ENCODE measurements around the gene IL1F10.
"Not testable (repeated sequence)": the region's sequence is repeated elsewhere in the genome, so short reads cannot be mapped to it uniquely, and the experiment has no call there.

The IL1F10 gene

DNA sequence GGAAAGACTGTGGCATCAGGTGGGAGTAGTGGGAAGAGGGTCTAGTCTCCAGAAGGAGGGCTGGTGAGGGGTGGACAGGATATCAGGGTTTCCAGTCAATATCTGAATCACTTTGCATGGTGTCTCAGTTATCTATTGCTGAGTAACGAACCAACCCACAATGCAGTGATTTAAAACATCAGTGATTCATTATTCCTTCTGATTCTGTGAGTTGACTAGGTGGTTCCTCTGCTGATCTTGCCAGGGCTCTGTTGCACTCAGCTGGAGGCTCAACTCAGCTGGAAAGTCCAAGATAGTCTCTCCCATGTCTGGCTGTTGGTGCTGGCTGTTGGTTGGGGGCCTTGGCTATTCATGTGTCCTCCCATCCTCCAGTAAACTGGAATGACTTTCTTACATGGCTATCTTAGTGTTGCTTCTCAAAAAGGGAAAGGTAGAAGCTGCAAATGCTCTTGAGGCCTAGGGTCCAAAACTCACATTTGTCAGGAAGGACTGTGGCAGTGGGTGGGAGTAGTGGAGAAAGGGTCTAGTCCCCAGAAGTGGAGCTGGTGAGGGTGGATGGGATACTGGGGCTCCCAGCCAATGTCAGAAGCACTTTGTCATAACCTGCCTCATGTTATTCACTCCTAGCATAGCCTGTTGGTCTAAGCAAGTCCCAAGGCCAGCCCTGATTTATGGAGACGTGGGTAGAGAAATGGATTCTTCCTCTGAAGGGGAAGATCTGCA, 13.9 kb downstream of the IL1F10 start:
- peak; percentile 79 to 93 (median 87) for DNase-seq

DNA sequence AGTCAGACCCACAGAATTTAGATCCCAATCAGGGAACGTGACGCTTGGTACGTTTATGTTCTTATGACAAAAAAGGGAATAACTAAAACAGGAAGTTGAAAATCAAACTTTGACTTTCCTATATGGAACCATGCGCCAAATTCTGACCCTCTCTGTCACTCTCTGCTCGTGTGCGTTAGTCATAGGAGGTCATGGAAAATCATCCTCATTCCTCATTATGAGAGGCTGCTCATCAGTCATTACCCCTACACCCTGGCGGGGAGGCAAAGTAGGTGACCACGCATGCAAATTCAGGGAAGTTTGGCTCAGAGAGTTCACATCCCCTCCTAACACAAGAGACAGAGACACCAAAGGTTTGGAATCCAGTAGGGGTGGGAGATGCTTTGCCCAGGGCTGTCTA, 15.5 kb downstream of the IL1F10 start:
- DNase-seq = peak; percentile 95 to 99 (median 98)

- peak; percentile 53 to 81 (median 75) for DNase-seq
Measured at GRCh38 chr2:113084249-113085000, 16.7 kb downstream of the IL1F10 start.

GRCh38 chr2:113085542-113085941, 17.8 kb downstream of the IL1F10 start:
- no peak for DNase-seq

GRCh38 chr2:113088213-113088992, 20.6 kb downstream of the IL1F10 start:
- DNase-seq = peak in 1 of 3 donors; percentile 49

DNA sequence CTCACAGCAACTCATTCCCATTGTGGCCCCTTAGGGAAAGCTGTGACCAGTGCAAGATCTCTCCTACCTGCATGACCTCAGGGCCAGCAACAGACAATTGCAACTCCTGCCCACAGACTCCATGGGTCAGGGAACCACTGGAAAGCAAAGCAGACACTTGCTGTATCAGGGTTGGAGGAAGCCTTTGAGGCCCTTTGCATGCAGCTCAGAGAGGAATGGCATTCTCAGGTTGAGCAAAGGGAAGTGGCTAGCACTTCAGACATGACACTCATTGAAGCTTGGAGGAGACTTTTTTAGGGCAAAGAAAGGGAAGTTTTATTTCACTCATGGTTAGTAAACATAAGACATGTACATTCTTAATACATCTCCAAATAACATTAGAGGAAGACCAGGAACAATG, 22.1 kb downstream of the IL1F10 start:
- peak; percentile 51 to 65 (median 59) for DNase-seq

DNA sequence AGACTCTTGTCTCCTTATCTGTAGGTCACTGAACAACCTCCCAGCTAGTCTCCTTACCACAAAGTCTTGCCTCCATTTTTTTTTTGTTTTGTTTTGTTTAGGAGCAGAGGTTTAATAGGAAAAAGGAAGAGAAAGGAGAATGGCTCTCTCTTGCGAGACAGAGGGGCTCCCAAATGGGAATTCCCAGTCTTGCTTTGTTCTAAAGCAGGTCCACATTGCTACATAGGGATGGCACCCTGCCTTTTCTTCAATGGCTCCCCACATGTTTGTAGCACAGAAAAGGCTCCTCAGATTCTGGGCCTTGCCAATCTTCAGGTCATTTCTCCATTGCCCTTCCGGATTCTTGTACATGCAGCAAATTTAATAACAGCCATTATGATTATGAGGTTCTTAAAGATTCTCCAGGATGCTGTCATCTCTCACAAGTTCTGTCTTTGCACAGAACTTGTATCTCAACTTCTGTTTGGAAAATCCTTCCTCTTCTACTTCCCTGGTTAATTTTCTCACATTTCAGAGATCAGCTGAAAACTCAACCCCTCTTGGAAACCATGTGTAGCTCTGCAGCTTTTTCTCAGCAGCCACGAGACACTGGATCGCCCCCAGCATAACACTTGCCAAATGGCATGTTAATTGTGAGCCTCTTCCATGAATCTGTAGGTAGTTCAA, 23.6 kb downstream of the IL1F10 start:
- DNase-seq = peak; percentile 58 to 64 (median 64)

DNA sequence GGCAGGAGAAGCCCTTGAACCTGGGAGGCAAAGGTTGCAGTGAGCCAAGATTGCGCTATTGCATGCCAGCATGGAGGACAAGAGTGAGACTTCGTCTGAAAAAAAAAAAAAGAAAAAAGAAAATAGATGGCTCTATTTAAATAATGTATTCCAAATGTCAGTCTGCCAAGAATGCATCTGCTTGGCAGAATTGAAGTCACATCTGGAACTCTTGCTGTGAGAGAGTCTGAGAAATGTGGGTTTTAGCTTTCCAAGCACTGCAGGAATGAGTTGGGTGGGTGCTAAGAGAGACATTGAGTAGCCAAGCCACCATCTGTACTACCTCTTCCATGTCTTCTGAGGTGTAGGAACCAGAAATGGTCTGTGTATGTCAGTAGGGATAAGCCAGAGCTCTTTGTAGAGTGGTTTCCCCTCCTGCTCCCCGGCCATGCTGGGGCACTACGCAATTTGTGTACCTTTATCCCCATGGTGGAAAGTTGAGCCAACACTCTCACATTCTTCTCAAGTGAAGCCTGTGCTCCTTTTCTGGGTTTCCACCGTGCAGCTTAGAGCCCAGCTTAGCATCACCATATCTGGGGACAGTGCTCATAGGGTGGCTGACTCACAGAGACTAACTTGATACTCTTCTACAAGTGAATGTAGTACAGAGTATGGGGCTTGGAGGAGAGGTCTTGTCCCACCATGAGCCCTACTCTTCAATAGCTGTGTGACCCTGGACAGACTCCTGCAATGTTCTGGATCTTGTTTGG, 25.3 kb downstream of the IL1F10 start:
- no peak for DNase-seq

DNA sequence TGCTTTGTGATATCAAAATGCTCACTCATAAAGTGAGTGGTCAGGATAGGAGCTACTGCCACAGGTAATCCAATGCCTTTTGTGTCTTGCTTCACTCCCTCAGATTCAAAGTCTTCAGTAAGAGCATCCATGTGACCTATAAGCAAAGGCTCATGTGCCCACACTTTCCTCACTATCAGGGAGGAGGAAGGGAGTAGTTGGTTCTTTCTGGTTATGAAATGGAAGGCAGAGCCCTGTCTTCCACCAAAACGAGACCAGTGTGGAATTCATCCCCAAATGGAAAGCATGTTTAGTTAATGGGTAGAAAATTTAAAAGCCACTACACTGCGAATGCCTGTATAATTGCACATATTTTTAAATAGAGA, 25.8 kb downstream of the IL1F10 start:
- DNase-seq = no peak

DNA sequence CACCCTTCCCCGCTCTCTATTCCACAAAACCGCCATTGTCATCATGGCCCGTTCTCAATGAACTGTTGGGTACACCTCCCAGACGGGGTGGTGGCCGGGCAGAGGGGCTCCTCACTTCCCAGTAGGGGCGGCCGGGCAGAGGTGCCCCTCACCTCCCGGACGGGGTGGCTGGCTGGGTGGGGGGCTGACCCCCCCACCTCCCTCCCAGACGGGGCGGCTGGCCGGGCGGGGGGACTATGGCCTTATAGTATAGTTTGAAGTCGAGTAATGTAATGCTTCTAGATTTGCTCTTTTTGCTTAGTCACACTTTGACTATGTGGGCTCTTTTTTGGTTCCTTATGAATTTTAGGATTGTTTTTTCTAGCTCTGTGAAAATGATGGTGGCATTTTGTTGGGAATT, 28.5 kb downstream of the IL1F10 start:
- not testable (repeated sequence) for DNase-seq

DNA sequence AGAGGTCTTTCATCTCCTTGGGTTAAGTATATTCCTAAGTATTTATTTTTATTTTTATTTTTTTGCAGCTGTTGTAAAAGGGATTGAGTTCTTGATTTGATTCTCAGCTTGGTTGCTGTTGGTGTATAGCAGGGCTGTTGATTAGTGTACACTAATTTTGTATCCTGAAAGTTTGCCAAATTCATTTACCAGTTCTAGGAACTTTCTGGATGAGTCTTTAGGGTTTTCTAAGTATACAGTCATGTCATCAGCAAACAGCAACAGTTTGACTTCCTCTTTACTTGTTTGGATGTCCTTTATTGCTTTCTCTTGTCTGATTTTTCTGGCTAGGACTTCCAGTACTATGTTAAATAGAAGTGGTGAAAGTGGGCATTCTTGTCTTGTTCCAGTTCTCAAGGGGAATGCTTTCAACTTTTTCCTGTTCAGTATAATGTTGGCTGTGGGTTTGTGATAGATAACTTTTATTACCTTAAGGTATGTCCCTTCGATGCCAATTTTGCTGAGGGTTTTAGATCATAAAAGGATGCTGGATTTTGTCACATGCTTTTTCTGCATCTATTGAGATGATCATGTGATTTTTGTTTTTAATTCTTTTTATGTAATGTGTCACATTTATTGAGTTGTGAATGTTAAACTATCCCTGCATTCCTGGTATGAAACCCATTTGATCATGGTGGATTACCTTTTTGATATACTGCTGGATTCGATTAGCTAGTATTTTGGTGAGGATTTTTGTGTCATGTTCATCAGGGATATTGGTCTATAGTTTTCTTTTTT, 29.3 kb downstream of the IL1F10 start:
- DNase-seq = peak in 2 of 3 donors; percentile 76 to 84

DNA sequence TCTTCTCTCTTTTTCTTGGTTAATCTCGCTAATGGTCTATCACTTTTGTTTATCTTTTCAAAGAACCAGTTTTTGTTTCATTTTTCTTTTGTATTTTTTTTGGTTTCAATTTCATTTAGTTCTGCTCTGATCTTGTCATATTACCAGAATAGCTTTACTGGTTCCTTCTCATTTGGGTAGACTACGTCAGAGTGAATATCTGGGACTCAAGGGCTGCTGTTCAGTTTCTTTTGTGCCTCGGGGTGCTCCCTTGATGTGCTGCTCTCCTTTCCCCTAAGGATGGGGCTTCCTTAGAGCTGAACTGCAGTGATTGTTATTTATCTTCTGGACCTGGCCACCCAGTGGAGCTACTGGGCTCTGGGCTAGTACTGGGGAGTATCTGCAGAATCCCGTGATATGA, 30.3 kb downstream of the IL1F10 start:
- peak in 2 of 3 donors; percentile 58 to 78 for DNase-seq

DNA sequence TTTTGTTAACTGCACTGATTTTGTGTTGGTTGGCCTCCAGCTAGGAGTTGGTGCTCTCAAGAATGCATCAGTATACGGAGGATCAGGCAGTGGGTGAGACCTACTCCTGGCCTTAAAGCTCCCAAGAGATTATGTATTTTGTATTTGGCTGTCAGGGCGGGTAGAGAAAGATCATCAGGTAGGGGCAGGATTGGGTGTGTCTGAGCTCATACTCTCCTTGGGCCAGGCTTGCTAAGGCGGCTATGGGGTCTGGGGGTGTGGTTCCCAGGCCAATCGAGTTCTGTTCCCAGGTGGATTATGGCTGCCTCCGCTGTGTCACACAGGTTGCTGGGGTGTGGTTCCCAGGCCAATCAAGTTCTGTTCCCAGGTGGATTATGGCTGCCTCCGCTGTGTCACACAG, 30.8 kb downstream of the IL1F10 start:
- DNase-seq = no peak

DNA sequence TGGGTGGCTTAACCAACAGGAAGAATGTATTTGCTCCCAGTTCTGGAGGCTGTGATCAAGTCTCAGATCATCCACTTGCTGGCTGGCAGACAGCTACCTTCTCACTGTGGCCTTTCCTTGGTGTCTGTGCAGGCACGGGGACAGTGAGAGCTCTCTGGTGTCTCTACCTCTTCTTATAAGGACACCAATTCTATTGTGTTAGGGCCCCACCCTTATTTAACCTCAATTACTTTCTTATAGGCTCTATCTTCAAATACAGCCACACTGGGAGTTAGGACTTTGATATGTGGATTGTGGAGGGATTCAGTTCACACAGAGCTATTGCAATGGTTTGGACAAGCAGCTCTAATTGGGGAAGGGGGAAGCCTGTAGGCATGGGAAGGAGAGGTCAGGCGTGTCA, 34.4 kb downstream of the IL1F10 start:
- no peak for DNase-seq

DNA sequence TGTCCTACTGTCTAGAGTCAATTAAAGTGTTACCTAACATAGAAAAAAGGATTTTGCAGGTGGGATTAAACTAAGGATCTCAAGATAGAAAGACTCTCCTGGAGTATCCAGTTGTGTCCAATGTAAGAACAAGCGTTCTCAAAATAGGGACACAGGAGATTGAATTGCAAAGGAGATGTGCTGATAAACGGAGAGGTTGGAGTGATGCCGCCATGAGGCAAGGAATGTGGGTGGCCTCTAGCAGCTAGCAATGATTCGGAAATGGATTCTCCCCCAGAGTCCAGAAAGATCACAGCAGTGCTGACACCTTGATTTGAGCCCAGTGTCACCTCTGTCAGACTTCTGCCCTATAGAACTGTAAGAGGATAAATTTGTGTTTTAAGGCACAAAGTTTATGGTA, 35.5 kb downstream of the IL1F10 start:
- DNase-seq = no peak

GRCh38 chr2:113104054-113104611, 36.4 kb downstream of the IL1F10 start:
- peak; percentile 90 to 95 (median 93) for DNase-seq

DNA sequence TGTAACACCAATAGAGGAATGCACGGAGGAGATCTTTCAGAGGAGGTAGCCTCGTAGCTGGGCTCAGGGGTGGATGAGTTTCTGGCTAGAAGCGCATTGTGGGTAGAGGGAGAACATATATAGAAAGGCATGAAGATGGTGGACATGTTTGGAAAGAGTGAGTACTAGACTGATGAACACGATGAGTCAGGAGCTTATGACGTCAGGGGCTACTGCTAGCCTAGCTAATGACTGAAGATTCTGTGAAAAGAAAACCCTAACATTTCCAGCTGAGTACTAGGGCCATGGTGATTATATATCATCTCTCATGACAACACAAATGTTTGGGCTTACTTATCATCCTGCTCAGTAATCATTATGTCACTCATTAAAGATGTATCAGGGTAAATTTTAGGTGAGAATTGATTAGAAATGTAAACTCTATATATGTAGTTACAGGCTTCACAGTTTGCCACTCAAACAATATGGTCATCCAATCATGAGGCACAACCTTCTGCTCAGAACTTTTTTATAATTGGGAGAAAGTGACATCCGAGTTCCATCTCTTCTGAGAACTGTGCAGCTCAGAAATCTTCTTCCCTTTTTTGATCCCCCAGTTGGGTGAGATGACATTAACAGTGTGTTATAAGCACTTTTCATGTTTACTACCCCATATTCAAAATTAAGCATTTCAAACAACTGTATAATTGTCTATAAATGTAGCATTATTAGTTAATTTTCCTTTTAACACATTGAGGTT, 37.4 kb downstream of the IL1F10 start:
- DNase-seq = peak; percentile 92 to 98 (median 95)

DNA sequence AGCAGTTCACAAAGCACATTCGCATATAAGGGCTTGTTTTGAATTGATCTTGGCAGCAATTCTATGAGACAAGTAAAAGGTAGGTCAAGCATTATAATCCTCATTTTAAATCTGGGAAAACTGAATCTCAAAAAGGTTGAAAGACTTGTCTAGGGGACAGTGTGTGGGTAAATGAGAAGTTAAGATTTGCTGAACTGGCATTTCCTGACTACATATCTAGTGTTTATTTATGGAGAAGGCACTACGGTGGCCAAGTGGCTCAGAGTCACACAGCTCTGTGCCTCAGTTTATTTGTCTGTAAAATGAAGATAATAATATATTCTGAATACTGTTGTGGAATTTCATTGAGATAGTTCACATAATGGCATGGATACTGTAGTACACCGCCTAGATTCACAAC, 43.4 kb downstream of the IL1F10 start:
- DNase-seq = peak in 1 of 3 donors; percentile 29

DNA sequence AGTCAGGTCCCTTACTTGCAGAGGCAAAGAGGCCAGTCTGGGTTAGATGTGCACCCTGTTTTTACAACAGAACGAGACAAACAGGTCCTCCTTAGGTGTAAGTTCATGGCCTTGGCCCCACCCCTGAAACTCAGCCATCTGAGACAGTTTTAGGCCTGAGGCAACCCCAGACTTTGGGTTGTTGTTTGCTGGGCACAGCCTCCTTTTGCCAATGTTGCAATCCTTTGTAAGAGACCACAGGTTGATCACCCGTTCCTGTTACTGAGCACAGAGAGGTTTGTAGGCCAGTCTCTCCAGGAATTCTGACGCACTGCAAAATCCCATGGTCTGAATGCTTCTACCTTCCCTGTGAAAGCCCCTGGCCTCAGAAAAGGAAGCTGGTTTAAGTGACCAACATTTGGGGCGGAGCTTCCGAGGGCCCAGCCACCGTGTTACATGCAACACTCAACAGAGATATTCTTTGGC, 44.1 kb downstream of the IL1F10 start:
- DNase-seq = peak; percentile 90 to 97 (median 92)

DNA sequence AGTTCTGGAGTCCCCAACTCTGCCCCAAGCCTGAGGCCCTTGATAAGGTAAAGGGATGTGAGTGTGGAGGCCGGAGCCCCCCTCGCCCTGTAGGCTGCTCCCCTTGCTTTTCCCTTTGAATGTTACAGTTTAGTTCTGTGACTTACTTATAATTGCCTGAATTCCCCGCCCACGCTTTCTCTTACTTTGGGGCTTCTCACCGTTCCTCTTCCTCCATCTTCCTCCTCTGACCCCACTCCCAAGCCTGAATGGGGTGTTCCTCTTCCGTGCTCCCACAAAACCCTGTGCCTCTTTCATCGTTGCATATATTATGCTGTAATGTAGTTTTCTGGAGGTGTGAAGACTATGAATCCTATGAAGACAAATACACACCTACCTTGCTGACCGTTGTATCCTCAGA, 44.7 kb downstream of the IL1F10 start:
- DNase-seq = peak in 2 of 3 donors; percentile 62 to 68

Data from suppressor macrophage treated with lipopolysaccharide for 1 hour (primary cell).